Gastroesophageal sphincter (tissue), 3 donors: ENCODE results near the gene ADAMTS12.

ENCODE experiments used
- CTCF ChIP-seq, 4 experiments: fragments of 200-600 bp in 2 of 4; fragments of 450-650 bp in 2 of 4; sonication (generic) in 1 of 4; IDR thresholded peaks; one replicate each; pipeline ENCODE4 v1.5.1; 2017 to 2019; ENCODE audit warnings: antibody characterized with exemption in 4 of 4, mild to moderate bottlenecking in 2 of 4, moderate library complexity in 2 of 4
- POLR2A ChIP-seq, 2 donors: fragments of 450-650 bp; IDR thresholded peaks; one replicate each; pipeline ENCODE4 v1.6.1; 2017; ENCODE audit warnings: antibody characterized with exemption in 2 of 2, mild to moderate bottlenecking in 2 of 2, moderate library complexity in 1 of 2

GRCh38 chr5:33702867-33703266 lies 188.9 kb downstream of the ADAMTS12 start:
- TF ChIP-seq CTCF (IDR thresholded peaks at IDR 0.05) = no peak
- TF ChIP-seq POLR2A (IDR thresholded peaks at IDR 0.05) = no peak
